ENCODE data around the gene SOX1.

GRCh38 chr13:112069061-112069844, 2.3 kb downstream of the SOX1 start:
- no peak for TF ChIP-seq CTCF (IDR thresholded peaks at IDR 0.05)
- no peak for TF ChIP-seq POLR2AphosphoS5 (IDR thresholded peaks at IDR 0.05)
- TF ChIP-seq POLR2A (IDR thresholded peaks at IDR 0.05): no peak
- no peak for TF ChIP-seq EP300 (IDR thresholded peaks at IDR 0.05)

Data from gastroesophageal sphincter (tissue), 3 donors.